Cardiac muscle cell (in vitro differentiated cells and primary cell): ENCODE results near the gene HOMEZ. TPM values are rescaled to one million over a fixed set of nuclear protein-coding genes. Genes with fewer than 3 reads are reported as not detected.

Experiments used
- DNase-seq, 2 donors: peaks; one replicate each; pipeline versions ENCODE4 v3.0.0 to v3.0.0-alpha.2; 2010 to 2017; ENCODE audit warnings: low read depth in 1 of 2, low spot score in 1 of 2
- H3K27ac ChIP-seq: fragments of 200-600 bp; sonication (generic); 2 replicates; pipeline ENCODE4 v1.5.1; 2016
- H3K27me3 ChIP-seq: fragments of 200-600 bp; sonication (generic); 2 replicates; pipeline ENCODE4 v1.6.0; 2016; ENCODE audit warnings: control low read depth
- H3K36me3 ChIP-seq: fragments of 200-600 bp; sonication (generic); 2 replicates; pipeline ENCODE4 v1.5.1; 2016; ENCODE audit warnings: control low read depth
- H3K4me1 ChIP-seq: fragments of 200-600 bp; sonication (generic); 2 replicates; pipeline ENCODE4 v1.8.1; 2017; ENCODE audit warnings: low read depth, mild to moderate bottlenecking, mixed run types
- H3K4me3 ChIP-seq: fragments of 200-600 bp; sonication (generic); 2 replicates; pipeline ENCODE4 v1.5.1; 2016; ENCODE audit warnings: mild to moderate bottlenecking
- H3K9me3 ChIP-seq: fragments of 200-600 bp; sonication (generic); 2 replicates; pipeline ENCODE4 v1.5.1; 2017; ENCODE audit warnings: low read depth, mild to moderate bottlenecking, control low read depth
- CTCF ChIP-seq: IDR thresholded peaks from 2 replicates; pipeline ENCODE4 v1.5.1; 2012; ENCODE audit warnings: low read depth, mild to moderate bottlenecking, low read length
- polyA plus RNA-seq: library from polyadenylated mRNA; unstranded; fragments of >200 nt; fragmentation: Nextera tagmentation; extraction: Ambion mirVana; gene quantifications from 2 replicates; pipeline ENCODE4 v1.2.1, GENCODE V29; 2016
- total RNA-seq: library from RNA; depleted of rRNA; stranded (reverse); fragments of >200 nt; gene quantifications from 2 replicates; pipeline ENCODE4 v1.2.3, GENCODE V29; 2016

Gene HOMEZ
- total and polyA plus RNA-seq, 2 experiments from 2014 or later: 13.6 to 20.8 TPM

DNA sequence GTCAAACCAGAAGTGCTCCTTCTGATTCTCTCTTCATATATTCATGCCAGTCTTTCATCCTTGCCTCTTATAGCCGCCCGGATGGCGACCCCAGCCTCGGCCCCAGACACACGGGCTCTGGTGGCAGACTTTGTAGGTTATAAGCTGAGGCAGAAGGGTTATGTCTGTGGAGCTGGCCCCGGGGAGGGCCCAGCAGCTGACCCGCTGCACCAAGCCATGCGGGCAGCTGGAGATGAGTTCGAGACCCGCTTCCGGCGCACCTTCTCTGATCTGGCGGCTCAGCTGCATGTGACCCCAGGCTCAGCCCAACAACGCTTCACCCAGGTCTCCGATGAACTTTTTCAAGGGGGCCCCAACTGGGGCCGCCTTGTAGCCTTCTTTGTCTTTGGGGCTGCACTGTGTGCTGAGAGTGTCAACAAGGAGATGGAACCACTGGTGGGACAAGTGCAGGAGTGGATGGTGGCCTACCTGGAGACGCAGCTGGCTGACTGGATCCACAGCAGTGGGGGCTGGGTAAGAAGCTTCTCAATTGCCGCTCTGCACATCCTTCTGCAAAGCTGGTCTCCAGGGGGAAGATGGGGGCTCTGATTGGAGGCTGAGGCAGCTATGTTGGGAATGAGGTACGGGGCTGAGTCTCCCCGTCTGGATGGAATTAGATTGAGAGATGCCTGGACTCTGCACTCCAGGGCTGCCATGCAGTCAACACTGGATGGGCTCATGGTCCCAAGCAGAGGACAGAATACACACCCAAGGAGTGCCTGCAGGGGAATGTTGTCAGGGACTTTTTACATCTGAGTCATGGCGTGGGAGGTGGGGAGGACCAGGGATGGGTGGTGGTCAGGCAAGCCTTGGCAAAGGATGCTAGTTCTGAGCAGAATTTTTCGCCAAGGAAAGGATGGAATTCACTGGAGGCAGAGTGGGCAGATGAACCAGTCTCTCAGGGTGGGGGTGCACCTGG is 22.0 kb upstream of the HOMEZ start:
- no peak for TF ChIP-seq CTCF

GRCh38 chr14:23307146-23307530 is 21.2 kb upstream of the HOMEZ start:
- Histone ChIP-seq H3K4me3 (peak overlapping the region; percentile 50), H3K27ac (peak overlapping the region; percentile 88), H3K9me3 (no peaks in the 10 kb centered on the region), H3K36me3 (peaks cover 7% of the 10 kb centered on the region), H3K4me1 (peaks cover 12% of the 10 kb centered on the region), H3K27me3 (no peaks in the 10 kb centered on the region)
- no peak for TF ChIP-seq CTCF
- no peak for DNase-seq

More for the DNA sequence above, 22.0 kb upstream of the HOMEZ start:
- Histone ChIP-seq H3K4me3 (peak overlapping the region; percentile 50), H3K36me3 (peaks cover 7% of the 10 kb centered on the region), H3K27me3 (no peaks in the 10 kb centered on the region), H3K27ac (peak overlapping the region; percentile 88), H3K4me1 (peaks cover 12% of the 10 kb centered on the region), H3K9me3 (no peaks in the 10 kb centered on the region)
- peak in 1 of 2 donors; percentile 21 for DNase-seq

GRCh38 chr14:23306412-23307145 is 20.6 kb upstream of the HOMEZ start, which contains the start of gene BCL2L2:
BCL2L2 (plus strand) TSS chr14:23306833; CDS start chr14:23307768, 935 bp downstream.
- peak within 1 kb of the TSS; percentile 88 for H3K27ac ChIP-seq
- H3K36me3 ChIP-seq: peaks cover 5% of the 10 kb centered on the region
- TF ChIP-seq CTCF: no peak
- peak; percentile 95 to 96 for DNase-seq
- H3K9me3 ChIP-seq: no peaks in the 10 kb centered on the region
- H3K4me1 ChIP-seq: peaks cover 12% of the 10 kb centered on the region
- H3K27me3 ChIP-seq: no peaks in the 10 kb centered on the region
- H3K4me3 ChIP-seq: peak within 1 kb of the TSS; percentile 50

- peak within 1 kb of the TSS; percentile 44 for H3K4me3 ChIP-seq
- peaks cover 24% of the 10 kb centered on the region for H3K4me1 ChIP-seq
- TF ChIP-seq CTCF: no peak
- DNase-seq: peak; percentile 62 to 86
- H3K36me3 ChIP-seq: peaks cover 11% of the 10 kb centered on the region
- peak within 1 kb of the TSS; percentile 79 for H3K27ac ChIP-seq
- no peaks in the 10 kb centered on the region for H3K27me3 ChIP-seq
- H3K9me3 ChIP-seq: no peaks in the 10 kb centered on the region
Measured at GRCh38 chr14:23302290-23303225, 16.6 kb upstream of the HOMEZ start, which contains the start of gene PPP1R3E. PPP1R3E (minus strand) TSS chr14:23302859; CDS start chr14:23302576, 283 bp downstream.

DNA sequence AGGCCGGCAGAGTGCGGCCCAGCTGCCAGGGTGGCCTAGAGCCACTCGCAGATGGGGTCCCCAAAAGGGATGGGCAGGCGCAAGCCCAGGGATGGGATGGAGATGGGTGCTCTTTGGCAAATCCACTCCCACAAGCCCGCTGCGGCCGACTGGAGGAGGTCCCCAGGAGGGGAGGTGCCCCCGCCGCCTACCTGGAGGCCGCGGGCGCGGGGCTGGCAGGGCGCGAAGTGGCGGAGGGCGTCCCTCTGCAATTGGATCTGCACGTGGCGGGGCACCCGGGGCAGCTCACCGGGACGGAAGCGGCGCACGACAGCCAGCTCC is 16.0 kb upstream of the HOMEZ start:
- no peak for TF ChIP-seq CTCF
- DNase-seq: no peak
- peak overlapping the region; percentile 79 for H3K27ac ChIP-seq
- no peaks in the 10 kb centered on the region for H3K27me3 ChIP-seq
- H3K9me3 ChIP-seq: no peaks in the 10 kb centered on the region
- H3K4me1 ChIP-seq: peaks cover 23% of the 10 kb centered on the region
- H3K36me3 ChIP-seq: peaks cover 11% of the 10 kb centered on the region
- peak overlapping the region; percentile 44 for H3K4me3 ChIP-seq
